ENCODE data around the gene CENPS. TPM values are rescaled to one million over a fixed set of nuclear protein-coding genes. Genes with fewer than 3 reads are reported as not detected.

Gene CENPS
- total and polyA plus RNA-seq, 2 donors (not counting 1 experiment from before 2014, with no cell fraction given) = 10.2 to 11.9 TPM

- Histone ChIP-seq H4K20me1 (ENCODE audit: control insufficient read depth, extremely low read depth, insufficient read depth, low read length) (no peaks in the 10 kb centered on the region), H3K9ac (ENCODE audit: insufficient read depth, low read length) (no peak overlapping the region), H3K4me1 (ENCODE audit: control insufficient read depth, extremely low read depth, insufficient read depth, low read length) (peaks cover 9% of the 10 kb centered on the region), H3K79me2 (ENCODE audit: control insufficient read depth, insufficient read depth, low read length) (no peaks in the 10 kb centered on the region), H3K4me3 (replicated peaks in 1 of 4; ENCODE audit: control extremely low read depth in 1 of 4, insufficient read depth in 1 of 4, low read depth in 3 of 4, low read length in 4 of 4) (peak overlapping the region in 1 of 4 experiments; percentile 33), H3K36me3 (ENCODE audit: control insufficient read depth, insufficient read depth, low read length) (no peaks in the 10 kb centered on the region), H3K27ac (ENCODE audit: insufficient read depth, low read length) (peak overlapping the region; percentile 89), H3K4me2 (ENCODE audit: extremely low read depth, insufficient read depth, low read length) (peak overlapping the region; percentile 67), H3K27me3 (ENCODE audit: control insufficient read depth, insufficient read depth, low read length) (no peaks in the 10 kb centered on the region), H3K9me3 (ENCODE audit: control insufficient read depth, insufficient read depth, low read depth, low read length) (no peaks in the 10 kb centered on the region), H2AFZ (ENCODE audit: low read length) (no peak overlapping the region)
- no peak for DNase-seq (ENCODE audit: low read depth in 2 of 2)
- TF ChIP-seq EZH2 (IDR thresholded peaks at IDR 0.05; ENCODE audit: low read length, missing control alignments) = no peak
- TF ChIP-seq CTCF (conservative IDR thresholded peaks at IDR 0.05 in 1 of 2, IDR thresholded peaks at IDR 0.05 in 1 of 2; ENCODE audit: low read depth in 1 of 2, low read length in 2 of 2) = no peak
Observed at GRCh38 chr1:10388387-10388715, 41.9 kb upstream of the CENPS start.

- Histone ChIP-seq H3K4me1 (ENCODE audit: control insufficient read depth, extremely low read depth, insufficient read depth, low read length) (peaks cover 9% of the 10 kb centered on the region), H3K27ac (ENCODE audit: insufficient read depth, low read length) (no peak overlapping the region)
- TF ChIP-seq CTCF (conservative IDR thresholded peaks at IDR 0.05 in 1 of 2, IDR thresholded peaks at IDR 0.05 in 1 of 2; ENCODE audit: low read depth in 1 of 2, low read length in 2 of 2) (no peak), EZH2 (IDR thresholded peaks at IDR 0.05; ENCODE audit: low read length, missing control alignments) (no peak)
Observed at GRCh38 chr1:10389271-10389973, 40.8 kb upstream of the CENPS start.

GRCh38 chr1:10396870-10397269 is 33.4 kb upstream of the CENPS start:
- Histone ChIP-seq H3K9ac (ENCODE audit: insufficient read depth, low read length) (no peak overlapping the region), H3K4me3 (replicated peaks in 1 of 4; ENCODE audit: control extremely low read depth in 1 of 4, insufficient read depth in 1 of 4, low read depth in 3 of 4, low read length in 4 of 4) (no peak overlapping the region), H2AFZ (ENCODE audit: low read length) (no peak overlapping the region), H3K36me3 (ENCODE audit: control insufficient read depth, insufficient read depth, low read length) (no peaks in the 10 kb centered on the region), H3K27me3 (ENCODE audit: control insufficient read depth, insufficient read depth, low read length) (no peaks in the 10 kb centered on the region), H3K4me2 (ENCODE audit: extremely low read depth, insufficient read depth, low read length) (no peak overlapping the region), H3K27ac (ENCODE audit: insufficient read depth, low read length) (no peak overlapping the region), H3K9me3 (ENCODE audit: control insufficient read depth, insufficient read depth, low read depth, low read length) (no peaks in the 10 kb centered on the region), H3K79me2 (ENCODE audit: control insufficient read depth, insufficient read depth, low read length) (peaks cover 20% of the 10 kb centered on the region), H4K20me1 (ENCODE audit: control insufficient read depth, extremely low read depth, insufficient read depth, low read length) (no peaks in the 10 kb centered on the region), H3K4me1 (ENCODE audit: control insufficient read depth, extremely low read depth, insufficient read depth, low read length) (peaks cover 4% of the 10 kb centered on the region)
- TF ChIP-seq CTCF (conservative IDR thresholded peaks at IDR 0.05 in 1 of 2, IDR thresholded peaks at IDR 0.05 in 1 of 2; ENCODE audit: low read depth in 1 of 2, low read length in 2 of 2) = no peak
- no peak for TF ChIP-seq EZH2 (IDR thresholded peaks at IDR 0.05; ENCODE audit: low read length, missing control alignments)
- no peak for DNase-seq (ENCODE audit: low read depth in 2 of 2)

More at GRCh38 chr1:10389271-10389973, 40.8 kb upstream of the CENPS start:
- Histone ChIP-seq H2AFZ (ENCODE audit: low read length) (no peak overlapping the region), H3K9me3 (ENCODE audit: control insufficient read depth, insufficient read depth, low read depth, low read length) (no peaks in the 10 kb centered on the region), H3K27me3 (ENCODE audit: control insufficient read depth, insufficient read depth, low read length) (no peaks in the 10 kb centered on the region), H3K36me3 (ENCODE audit: control insufficient read depth, insufficient read depth, low read length) (no peaks in the 10 kb centered on the region), H3K9ac (ENCODE audit: insufficient read depth, low read length) (no peak overlapping the region), H3K79me2 (ENCODE audit: control insufficient read depth, insufficient read depth, low read length) (no peaks in the 10 kb centered on the region), H3K4me2 (ENCODE audit: extremely low read depth, insufficient read depth, low read length) (no peak overlapping the region), H4K20me1 (ENCODE audit: control insufficient read depth, extremely low read depth, insufficient read depth, low read length) (no peaks in the 10 kb centered on the region), H3K4me3 (replicated peaks in 1 of 4; ENCODE audit: control extremely low read depth in 1 of 4, insufficient read depth in 1 of 4, low read depth in 3 of 4, low read length in 4 of 4) (no peak overlapping the region)
- no peak for DNase-seq (ENCODE audit: low read depth in 2 of 2)
